Tongue (tissue), 2 donors: ENCODE results near the gene NAAA. TPM values are rescaled to one million over a fixed set of nuclear protein-coding genes. Genes with fewer than 3 reads are reported as not detected.
"Not testable (repeated sequence)": the region's sequence is repeated elsewhere in the genome, so short reads cannot be mapped to it uniquely, and the experiment has no call there.

ENCODE experiments used
- DNase-seq: peaks from one replicate; pipeline ENCODE4 v3.0.0-alpha.2; 2015
- total RNA-seq: library from RNA; depleted of rRNA; stranded (reverse); fragments of >200 nt; gene quantifications from one replicate; pipeline ENCODE4 v1.2.3, GENCODE V29; 2014

The NAAA gene
- 33.4 TPM for total RNA-seq

GRCh38 chr4:75940692-75941253 is at the start of gene NAAA:
TSS of gene NAAA (minus strand) at chr4:75941013. CDS start at chr4:75940949, 64 bp downstream.
- peak; percentile 71 for DNase-seq

- peak; percentile 14 for DNase-seq
Observed at GRCh38 chr4:75989846-75990528, 49.2 kb upstream of the NAAA start.

DNA sequence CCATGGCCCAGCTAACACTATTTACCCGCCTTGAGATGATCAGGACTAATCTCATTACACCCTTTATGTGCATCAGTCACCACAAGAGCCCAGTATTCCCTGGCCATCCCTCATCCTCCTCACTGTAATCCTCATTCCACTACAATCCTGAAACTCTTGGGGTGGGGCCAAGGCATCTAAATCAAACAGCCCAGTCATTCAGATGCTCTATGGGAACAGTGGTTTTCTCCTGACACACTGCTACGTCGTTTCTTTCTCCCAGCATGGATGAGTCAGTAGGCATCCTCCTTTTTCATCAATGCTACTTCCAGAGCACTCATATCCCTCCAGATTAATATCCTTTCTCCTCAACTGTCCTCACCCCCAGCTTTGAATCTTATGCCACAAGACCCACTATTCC is 44.3 kb upstream of the NAAA start:
- no peak for DNase-seq

GRCh38 chr4:75980576-75980975 is 39.8 kb upstream of the NAAA start:
- no peak for DNase-seq

DNA sequence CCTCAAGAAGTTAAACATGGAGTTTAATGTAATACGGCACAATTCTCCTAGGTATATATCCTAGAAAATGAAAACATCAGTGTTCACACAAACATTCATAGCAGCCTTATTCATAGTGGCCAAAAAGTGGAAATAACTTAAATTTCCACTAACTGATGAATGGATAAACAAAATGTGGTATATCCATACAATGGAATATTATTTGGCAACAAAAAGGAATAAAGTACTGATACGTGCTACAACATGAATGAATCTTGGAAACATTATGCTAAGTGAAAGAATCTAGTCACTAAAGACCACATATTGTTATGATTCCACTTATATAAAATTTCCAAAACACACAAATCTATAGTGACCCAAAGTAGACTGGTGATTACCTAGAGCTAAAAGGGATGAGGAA is 35.4 kb upstream of the NAAA start:
- DNase-seq = no peak

DNA sequence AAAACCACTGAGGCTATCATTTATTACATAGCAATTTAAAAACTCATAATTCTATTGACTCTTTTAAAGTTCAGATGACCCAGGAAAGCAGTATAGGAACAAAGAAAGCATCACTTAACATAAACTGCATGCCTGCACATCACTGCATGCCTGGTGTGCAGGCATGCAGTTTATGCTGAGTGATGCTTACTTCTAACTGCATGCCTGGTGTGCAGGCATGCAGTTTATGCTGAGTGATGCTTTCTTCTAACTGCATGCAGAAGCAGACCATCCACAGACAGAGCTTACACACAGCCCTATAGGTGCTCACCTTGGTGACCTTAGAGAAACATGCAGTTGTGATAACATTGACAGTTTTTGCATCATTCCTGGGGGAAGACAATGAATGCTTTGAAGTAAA is 33.0 kb upstream of the NAAA start:
- DNase-seq = no peak

DNA sequence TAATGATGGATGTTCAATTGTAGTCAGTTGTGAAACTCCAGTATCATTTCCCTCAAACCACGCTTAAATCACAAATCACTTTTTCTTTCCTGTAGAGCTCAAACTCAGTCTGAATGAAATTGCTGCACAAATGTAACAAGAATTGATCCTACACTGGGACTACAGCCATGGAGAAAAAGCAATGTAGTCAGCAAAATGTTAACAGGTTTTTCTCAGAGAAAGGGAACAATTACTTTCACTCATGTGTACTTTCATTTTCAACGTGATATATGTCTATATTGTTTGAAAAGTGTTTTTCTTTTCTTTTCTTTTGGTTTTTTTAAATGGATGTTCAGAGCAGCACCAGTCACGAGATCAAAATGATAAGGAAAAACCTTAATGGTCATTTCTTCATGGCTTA is 27.3 kb upstream of the NAAA start:
- DNase-seq = no peak

DNA sequence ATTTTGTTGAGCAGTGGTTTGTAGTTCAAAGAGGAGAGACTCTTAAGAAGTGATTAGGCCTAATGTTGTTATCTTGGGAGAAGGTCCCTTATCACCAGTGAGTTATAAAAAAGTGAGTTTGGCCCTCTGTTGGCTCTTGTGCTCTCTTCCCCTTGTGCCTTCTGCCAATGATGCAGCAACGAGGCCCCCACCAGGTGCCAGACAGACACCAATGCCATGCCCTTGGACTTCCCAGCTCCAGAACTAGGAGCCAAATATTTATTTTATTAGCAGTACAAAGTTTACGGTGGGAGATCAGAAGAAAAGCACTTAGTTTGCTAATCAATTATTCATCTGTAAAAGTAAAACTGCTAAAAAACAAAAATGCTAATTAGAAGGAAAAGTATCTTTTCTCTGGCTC is 22.7 kb upstream of the NAAA start:
- no peak for DNase-seq

DNA sequence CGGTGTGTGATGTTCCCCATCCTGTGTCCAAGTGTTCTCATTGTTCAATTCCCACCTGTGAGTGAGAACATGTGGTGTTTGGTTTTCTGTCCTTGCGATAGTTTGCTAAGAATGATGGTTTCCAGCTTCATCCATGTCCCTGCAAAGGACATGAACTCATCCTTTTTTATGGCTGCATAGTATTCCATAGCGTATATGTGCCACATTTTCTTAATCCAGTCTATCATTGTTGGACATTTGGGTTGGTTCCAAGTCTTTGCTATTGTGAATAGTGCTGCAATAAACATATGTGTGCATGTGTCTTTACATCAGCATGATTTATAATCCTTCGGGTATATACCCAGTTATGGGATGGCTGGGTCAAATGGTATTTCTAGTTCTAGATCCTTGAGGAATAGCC is 21.3 kb upstream of the NAAA start:
- DNase-seq = not testable (repeated sequence)

DNA sequence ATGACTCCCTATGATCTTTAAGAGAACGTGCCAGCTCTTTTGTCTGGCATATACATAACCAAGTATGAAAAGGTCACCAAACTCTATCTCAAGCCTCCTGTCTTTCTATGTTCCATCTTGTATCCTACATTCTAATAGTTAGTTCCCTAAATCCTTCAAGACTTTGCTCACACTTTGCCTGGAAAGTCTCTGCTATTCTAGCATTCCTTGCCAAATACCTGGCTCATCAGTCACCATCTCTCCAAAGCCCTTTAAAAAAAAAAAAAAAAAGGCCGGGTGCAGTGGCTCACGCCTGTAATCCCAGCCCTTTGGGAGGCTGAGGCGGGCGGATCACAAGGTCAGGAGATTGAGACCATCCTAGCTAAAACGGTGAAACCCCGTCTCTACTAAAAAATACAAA is 17.7 kb upstream of the NAAA start:
- not testable (repeated sequence) for DNase-seq

GRCh38 chr4:75954811-75955210 is 14.0 kb upstream of the NAAA start:
- DNase-seq = not testable (repeated sequence)

- no peak for DNase-seq
Observed at GRCh38 chr4:75953509-75953908, 12.7 kb upstream of the NAAA start.

DNA sequence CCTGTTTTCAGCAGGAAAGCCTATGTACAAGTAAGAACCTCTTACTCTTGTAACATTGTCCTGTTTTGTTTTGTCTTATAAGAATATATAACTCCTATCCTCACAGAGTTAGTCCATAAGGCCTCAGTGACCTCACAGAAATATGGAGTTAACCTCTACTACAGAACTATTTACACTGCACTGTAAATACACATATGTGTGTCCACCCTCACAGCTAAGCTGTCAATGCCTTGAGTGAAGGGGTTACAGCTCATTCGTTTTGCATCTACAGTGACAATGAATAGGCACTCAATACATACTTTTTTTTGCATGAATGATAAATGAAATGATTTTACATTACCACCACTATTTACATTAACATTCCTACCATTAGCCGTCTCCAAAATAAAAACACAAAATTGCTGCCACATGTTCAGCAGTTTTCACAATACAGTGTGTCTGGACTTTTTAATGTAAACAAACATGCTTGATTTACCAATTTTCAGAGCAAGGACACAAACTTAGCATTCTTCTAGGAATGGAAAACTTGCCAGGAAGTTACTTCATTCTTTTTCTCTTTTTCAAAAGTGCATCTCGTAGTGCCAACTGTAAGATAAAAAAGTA is 9.5 kb upstream of the NAAA start:
- DNase-seq = peak; percentile 2

GRCh38 chr4:75948822-75949444 is 8.1 kb upstream of the NAAA start:
- no peak for DNase-seq

- peak; percentile 67 for DNase-seq
Observed at GRCh38 chr4:75939890-75940691, 722 bp downstream of the NAAA start.

DNA sequence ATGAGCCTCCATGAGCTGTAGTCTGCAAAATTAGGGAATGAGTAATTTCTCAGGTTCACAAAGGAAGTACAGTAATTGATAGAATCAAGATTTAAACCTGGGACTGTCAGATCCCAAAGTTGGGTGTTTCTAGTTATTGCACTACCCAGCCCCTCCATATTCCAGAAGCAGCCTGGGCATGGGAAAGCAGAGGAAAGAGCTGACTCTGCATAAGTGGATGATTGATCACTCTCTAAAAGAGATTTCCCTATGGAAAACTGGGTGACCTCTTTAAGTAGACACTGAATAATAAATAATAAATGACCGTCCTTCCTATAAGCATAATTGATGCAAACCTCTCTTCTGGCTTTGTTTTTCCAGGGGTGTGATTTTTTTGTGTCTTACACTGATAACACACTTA is 5.2 kb downstream of the NAAA start:
- DNase-seq = no peak

GRCh38 chr4:75930152-75930551 is 10.7 kb downstream of the NAAA start:
- no peak for DNase-seq

DNA sequence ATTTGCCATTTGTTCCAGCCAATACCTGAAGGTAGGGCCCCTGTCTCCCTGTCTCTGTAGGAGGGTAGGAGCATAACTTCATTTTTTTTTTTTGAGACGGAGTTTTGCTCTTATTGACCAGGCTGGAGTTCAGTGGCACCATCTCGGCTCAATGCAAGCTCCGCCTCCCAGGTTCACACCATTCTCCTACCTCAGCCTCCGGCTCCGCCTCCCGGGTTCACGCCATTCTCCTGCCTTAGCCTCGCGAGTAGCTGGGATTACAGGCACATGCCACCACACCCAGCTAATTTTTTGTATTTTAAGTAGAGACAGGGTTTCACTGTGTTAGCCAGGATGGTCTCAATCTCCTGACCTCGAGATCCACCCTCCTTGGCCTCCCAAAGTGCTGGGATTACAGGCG is 15.9 kb downstream of the NAAA start:
- DNase-seq = not testable (repeated sequence)

- no peak for DNase-seq
Observed at GRCh38 chr4:75924309-75924827, 16.4 kb downstream of the NAAA start.

DNA sequence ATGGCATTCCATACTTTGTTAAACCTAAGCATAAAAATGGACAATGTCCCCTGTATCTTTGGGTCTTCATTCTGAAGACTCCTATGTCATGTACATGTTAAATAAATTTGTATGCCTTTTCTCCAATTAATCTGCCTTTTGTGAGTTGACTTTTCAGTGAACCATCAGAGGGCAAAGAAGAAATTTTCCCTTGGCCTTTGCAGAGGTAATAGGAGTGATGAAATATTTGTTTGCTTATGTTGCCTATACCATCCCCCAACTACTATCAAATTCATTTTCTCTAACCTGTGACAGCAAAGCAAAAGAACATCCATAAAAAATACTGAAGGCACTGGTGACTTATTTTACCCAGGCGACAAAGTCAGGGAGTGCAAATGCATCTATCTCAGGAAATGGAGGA is 18.2 kb downstream of the NAAA start:
- DNase-seq = no peak

DNA sequence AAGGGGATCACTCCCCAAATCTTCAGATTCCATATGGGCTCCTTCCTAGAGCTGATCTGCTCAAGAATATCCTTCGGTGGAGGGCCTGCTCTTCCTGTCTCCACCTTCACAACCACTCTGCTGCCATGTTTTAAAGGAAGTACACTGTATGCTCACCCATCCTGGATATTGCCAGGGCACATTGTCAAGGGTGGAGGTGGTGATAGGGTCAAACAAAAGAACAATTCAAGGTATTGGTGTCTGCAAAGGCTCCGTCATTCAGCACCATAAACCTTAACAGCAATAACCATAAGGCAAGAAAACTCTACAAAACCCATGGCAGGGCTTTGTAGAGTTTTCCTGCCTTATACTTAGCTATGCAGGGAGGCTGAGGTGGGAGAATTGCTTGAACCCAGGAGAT is 18.9 kb downstream of the NAAA start:
- no peak for DNase-seq

DNA sequence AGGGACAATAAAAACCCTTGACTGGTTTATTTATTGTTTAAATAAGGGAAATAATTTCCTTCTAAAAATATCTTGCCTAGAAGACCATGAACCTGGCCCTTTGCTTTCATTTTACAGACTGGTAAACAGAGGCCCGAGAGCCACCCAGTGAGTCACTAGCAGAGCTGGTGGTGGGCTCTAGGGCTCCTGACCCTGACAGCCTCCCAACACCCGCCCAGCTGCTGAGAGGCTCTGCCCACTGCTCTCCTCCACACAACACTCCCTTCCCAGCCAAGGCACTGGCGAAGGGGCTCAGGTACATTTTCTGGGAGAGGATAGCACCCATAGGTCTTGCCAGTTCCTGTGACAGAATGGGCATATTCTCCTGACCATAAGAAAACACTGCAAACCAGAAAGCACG is 20.5 kb downstream of the NAAA start:
- DNase-seq = no peak
